HG02970 (cell line): ENCODE results near the gene SAMD5.

Source experiments
- ATAC-seq: cut with Tn5 transposase; IDR thresholded peaks from one replicate; pipeline ENCODE4 v1.9.1; 2021; ENCODE audit warnings: mild to moderate bottlenecking, moderate library complexity, moderate number of reproducible peaks; ENCODE audit not compliant: unreplicated experiment, low FRiP score

SAMD5 gene

GRCh38 chr6:147617366-147617765, 108.9 kb downstream of the SAMD5 start:
- no peak for ATAC-seq

GRCh38 chr6:147618457-147618856, 110.0 kb downstream of the SAMD5 start:
- no peak for ATAC-seq

- no peak for ATAC-seq
Observed at GRCh38 chr6:147618927-147619326, 110.4 kb downstream of the SAMD5 start.
